CD1c-positive myeloid dendritic cell (primary cell): ENCODE measurements around the gene ILRUN.
"Not testable (repeated sequence)": the region's sequence is repeated elsewhere in the genome, so short reads cannot be mapped to it uniquely, and the experiment has no call there.

Source experiments
- DNase-seq: peaks from one replicate; pipeline ENCODE4 v3.0.0-alpha.2; 2016; ENCODE audit errors: extremely low spot score

The ILRUN gene

GRCh38 chr6:34696739-34697543 is at the start of gene ILRUN:
TSS of gene ILRUN (minus strand) at chr6:34696767. CDS start at chr6:34696603, 164 bp downstream.
- peak; percentile 98 for DNase-seq

GRCh38 chr6:34745277-34746103 is 48.9 kb upstream of the ILRUN start:
- DNase-seq = no peak

- not testable (repeated sequence) for DNase-seq
Measured at GRCh38 chr6:34744294-34744647, 47.7 kb upstream of the ILRUN start.

GRCh38 chr6:34743625-34744293 is 47.2 kb upstream of the ILRUN start:
- no peak for DNase-seq

- DNase-seq = no peak
Measured at GRCh38 chr6:34742094-34742493, 45.5 kb upstream of the ILRUN start.

- DNase-seq = peak; percentile 2
Measured at GRCh38 chr6:34736823-34737222, 40.3 kb upstream of the ILRUN start.

- no peak for DNase-seq
Measured at GRCh38 chr6:34731393-34732060, 35.0 kb upstream of the ILRUN start.

- no peak for DNase-seq
Measured at GRCh38 chr6:34729631-34730470, 33.3 kb upstream of the ILRUN start.

GRCh38 chr6:34726055-34726454 is 29.5 kb upstream of the ILRUN start:
- no peak for DNase-seq

GRCh38 chr6:34723203-34723602 is 26.6 kb upstream of the ILRUN start:
- DNase-seq = no peak

- no peak for DNase-seq
Measured at GRCh38 chr6:34722451-34722850, 25.9 kb upstream of the ILRUN start.

GRCh38 chr6:34720160-34720559 is 23.6 kb upstream of the ILRUN start:
- DNase-seq = not testable (repeated sequence)

- not testable (repeated sequence) for DNase-seq
Measured at GRCh38 chr6:34719646-34720045, 23.1 kb upstream of the ILRUN start.

- no peak for DNase-seq
Measured at GRCh38 chr6:34718976-34719375, 22.4 kb upstream of the ILRUN start.

- no peak for DNase-seq
Measured at GRCh38 chr6:34717466-34717865, 20.9 kb upstream of the ILRUN start.

GRCh38 chr6:34714663-34715062 is 18.1 kb upstream of the ILRUN start:
- no peak for DNase-seq

- DNase-seq = not testable (repeated sequence)
Measured at GRCh38 chr6:34712881-34713280, 16.3 kb upstream of the ILRUN start.

GRCh38 chr6:34709386-34709785 is 12.8 kb upstream of the ILRUN start:
- DNase-seq = no peak

- DNase-seq = no peak
Measured at GRCh38 chr6:34705241-34705640, 8.7 kb upstream of the ILRUN start.

GRCh38 chr6:34701199-34701598 is 4.6 kb upstream of the ILRUN start:
- no peak for DNase-seq
